LNCAP (cell line): ENCODE measurements around the gene VENTX.

Experiments used
- TF ChIP-seq, protein P1 (sequence below): fragments of 450-650 bp; IDR thresholded peaks from 2 replicates; pipeline ENCODE4 v1.5.1; 2017; ENCODE audit warnings: mild to moderate bottlenecking

VENTX gene

DNA sequence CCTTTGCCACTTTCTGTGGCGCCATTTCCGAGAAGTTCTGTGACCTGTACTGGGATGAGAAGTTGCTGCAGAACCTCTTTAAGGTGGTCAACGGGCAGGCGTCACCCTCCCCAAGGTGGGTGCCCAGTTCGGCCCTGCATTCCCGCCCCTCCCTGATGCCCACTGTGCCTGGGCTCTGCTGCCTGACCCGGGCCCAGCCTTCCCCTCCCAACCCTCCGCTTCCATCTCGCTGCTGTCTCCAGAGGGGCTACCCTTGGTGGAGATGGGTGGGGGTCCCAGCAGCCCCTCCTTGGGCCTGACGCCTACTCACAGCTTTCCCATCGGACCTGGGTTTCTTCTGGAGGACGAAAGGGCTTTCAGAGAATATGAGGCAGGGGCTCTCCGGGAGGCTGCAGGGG, 38.2 kb upstream of the VENTX start:
- TF ChIP-seq, protein P1, sequence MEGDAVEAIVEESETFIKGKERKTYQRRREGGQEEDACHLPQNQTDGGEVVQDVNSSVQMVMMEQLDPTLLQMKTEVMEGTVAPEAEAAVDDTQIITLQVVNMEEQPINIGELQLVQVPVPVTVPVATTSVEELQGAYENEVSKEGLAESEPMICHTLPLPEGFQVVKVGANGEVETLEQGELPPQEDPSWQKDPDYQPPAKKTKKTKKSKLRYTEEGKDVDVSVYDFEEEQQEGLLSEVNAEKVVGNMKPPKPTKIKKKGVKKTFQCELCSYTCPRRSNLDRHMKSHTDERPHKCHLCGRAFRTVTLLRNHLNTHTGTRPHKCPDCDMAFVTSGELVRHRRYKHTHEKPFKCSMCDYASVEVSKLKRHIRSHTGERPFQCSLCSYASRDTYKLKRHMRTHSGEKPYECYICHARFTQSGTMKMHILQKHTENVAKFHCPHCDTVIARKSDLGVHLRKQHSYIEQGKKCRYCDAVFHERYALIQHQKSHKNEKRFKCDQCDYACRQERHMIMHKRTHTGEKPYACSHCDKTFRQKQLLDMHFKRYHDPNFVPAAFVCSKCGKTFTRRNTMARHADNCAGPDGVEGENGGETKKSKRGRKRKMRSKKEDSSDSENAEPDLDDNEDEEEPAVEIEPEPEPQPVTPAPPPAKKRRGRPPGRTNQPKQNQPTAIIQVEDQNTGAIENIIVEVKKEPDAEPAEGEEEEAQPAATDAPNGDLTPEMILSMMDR = no peak

DNA sequence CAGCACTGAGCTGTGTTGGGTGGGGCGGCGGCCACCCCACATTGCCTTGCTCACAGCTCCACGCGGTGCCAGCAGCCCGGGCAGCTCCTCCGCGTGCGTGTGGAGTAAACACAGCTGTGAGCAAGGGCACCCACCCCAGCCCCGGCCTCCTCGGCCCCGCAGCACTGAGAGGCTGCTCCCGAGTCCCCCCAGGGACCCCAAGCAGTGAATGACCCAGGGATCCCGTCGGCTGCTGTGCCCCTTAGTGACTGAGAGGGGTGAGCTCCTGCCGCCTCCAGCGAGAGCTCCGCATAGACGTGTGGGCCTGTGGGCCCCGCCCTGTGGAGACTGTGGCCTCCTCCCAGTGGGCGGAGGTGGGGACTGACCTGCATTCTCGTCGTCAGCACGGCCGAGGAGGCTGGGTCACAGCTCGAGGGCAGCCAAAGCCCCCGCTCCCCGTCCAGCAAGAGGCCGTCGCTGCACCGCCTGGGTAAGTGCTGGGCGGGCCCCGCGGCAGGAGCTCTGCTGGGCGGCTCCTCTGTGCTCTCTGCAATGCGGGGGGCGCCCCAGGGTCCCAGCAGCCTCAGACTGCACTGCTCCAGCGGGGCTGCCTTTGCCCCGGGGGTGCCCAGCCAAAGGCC, 37.6 kb upstream of the VENTX start:
- TF ChIP-seq, protein P1 = no peak

DNA sequence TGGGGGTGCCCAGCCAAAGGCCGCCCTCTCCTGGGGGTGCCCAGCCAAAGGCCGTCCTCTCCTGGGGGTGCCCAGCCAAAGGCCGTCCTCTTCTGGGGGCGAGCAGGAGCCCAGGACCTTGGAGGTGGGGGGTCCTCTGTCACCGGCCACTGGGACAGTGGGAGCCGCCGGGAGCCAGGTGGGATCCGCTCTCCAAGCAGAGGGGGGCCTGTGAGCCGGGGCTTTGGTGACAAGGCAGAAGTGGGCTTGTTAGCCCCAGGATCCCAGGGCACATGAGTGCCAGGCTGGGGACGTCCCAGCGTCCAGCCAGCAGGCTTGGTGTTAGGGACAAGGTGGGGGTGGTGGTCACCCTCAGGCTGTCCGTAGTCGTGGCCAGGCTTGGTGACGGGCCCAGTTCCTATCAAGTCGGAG, 37.0 kb upstream of the VENTX start:
- TF ChIP-seq, protein P1 = no peak

DNA sequence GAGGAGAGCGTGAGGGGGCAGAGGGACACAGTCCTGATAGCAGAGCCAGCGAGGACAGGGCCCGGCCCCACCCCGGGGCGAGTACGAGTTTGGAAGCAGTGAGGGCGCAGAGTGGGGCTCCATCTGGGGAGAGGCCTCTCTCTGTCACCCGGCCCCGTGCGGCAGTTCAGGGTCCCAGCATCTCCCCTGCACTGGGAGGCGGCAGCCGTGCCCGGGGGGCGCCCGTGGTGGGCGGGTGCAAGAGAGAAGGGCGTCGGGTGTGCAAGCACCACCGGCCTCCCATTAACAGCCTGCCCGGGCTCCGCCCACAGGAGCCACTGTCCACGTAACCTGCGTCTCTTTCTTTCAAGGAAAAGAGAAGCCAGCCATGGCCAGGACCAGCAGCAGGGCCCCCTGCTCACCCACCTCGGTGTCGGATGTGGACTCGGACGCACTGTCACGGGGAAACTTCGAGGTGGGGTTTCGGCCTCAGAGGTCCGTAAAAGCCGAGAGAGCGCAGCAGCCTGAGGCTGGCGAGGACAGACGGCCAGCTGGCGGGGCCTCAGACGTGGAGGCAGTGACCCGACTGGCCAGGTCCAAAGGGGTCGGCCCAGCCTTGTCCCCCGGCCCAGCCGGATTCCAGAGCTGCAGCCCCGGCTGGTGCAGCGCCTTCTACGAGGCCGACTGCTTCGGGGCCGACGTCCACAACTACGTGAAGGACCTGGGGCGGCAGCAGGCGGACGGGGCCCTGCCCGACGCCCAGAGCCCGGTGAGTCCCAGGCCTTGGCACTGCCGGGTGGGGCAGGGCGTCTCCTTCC, 36.3 kb upstream of the VENTX start:
- TF ChIP-seq, protein P1 = no peak

DNA sequence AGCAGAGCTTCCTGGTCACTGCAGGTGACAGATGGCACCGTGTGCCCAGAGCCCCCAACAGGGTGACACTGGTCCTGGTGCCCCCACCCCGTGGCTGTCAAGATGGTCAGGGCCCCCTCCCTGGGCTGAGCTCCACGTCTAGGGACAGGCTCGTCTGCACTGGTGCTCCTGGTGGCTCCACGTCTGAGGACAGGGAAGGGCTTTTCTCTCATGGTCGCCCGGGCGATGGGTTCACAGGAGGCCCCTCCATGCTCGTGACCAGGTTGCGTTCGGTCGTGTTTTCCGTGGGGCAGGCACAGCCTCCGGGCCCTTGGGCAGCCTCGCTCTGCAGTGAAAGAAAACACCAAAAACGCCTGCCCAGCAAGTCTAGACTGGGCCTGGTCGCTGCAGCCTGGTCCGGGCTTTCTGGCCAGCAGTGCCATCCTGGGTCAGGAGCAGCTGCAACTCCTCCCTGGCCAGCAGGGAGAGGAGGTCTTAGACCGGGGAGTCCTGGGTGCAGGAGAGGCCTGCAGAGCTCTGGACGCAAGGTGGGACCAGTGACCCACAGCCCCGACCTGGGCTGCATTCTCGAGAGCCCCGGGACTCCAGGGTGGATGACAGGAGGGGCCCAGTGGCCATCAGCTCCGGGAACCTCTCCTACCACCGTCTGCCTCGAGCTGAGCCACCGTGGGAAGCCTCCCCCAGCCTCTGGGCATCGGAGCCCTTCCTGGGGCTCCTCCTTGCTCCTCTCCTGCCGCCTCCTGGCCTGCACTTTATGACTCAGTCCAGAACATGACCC, 35.5 kb upstream of the VENTX start:
- TF ChIP-seq, protein P1 = no peak

DNA sequence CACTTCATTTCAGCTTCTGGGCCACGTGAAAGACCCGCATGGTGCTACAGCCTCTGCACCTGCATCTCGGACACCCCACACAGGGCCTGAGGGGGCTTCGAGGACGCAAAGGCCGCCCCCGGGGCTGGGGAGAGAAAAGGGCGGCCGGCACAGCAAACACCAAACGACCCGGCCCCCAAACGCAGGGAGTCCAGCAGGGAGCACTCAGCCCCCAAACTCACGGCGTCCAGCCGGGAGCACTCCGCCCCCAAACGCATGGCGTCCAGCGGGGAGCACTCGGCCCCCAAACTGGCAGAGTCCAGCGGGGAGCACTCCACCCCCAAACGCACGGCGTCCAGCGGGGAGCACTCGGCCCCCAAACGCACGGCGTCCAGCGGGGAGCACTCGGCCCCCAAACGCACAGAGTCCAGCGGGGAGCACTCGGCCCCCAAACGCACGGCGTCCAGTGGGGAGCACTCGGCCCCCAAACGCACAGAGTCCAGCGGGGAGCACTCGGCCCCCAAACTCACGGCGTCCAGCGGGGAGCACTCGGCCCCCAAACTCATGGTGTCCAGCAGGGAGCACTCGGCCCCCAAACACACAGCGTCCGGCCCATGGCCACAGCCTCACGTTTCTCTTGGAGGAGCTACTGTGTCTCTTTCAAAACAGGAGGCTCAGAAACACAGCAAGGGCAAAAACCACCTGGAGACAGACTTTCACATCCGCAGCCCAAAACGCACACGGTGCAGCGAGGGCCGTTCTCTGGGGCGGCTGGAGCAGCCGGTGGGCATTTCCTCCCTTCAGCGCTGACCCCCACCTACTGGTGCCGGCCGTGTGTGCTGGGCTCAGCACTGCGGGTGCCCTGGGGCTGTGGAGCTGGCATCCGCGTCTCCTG, 34.6 kb upstream of the VENTX start:
- TF ChIP-seq, protein P1 = no peak
